DOHH2 (cell line): ENCODE data around the gene CNNM3.

Source experiments
- CTCF ChIP-seq: fragments of 200-600 bp; sonication (generic); IDR thresholded peaks from one replicate; pipeline ENCODE4 v1.5.1; 2014; ENCODE audit warnings: antibody characterized with exemption, mild to moderate bottlenecking, low read depth, low read length; ENCODE audit not compliant: poor library complexity, severe bottlenecking
- EZH2phosphoT487 ChIP-seq: fragments of 200-600 bp; sonication (generic); IDR thresholded peaks from 2 replicates; pipeline ENCODE4 v1.6.1; 2017; ENCODE audit warnings: borderline replicate concordance, mild to moderate bottlenecking, antibody characterized with exemption, low read length, moderate library complexity, mixed read lengths

DNA sequence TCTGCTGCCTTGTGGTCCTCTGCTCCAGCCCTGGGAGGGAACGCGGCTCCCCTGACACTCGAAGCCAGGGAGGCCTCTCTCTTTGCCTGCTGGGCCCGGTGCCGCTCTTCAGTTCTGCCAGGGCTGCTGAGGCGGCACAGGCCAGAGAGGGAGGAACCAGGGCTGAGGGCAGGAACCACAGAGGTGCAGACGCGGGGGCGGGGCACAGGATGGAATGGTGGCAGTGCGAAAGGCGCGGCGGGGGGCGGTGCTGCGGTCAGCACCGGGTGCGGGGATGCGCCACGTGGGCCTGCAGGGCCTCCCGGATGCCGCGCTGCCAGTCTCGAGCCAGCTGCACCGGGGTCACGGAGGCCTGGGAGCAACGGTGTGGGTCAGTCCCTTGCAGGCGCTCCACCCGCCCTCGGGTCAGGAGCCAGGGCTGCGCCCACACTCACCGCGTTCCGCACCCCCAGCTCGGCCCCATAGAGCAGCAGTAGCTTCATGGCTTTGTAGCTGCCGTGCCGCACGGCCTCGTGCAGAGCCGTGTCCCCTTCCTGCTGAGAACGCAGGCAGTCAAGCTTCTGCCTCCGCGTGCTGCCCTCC lies 23.3 kb downstream of the CNNM3 start:
- TF ChIP-seq CTCF (no peak), EZH2phosphoT487 (no peak)
